HepG2 (cell line): ENCODE measurements around the gene ALDH1L2. TPM values are rescaled to one million over a fixed set of nuclear protein-coding genes. Genes with fewer than 3 reads are reported as not detected.

Experiments used
- ESRRA ChIP-seq: sonication (generic); formaldehyde crosslinking; IDR thresholded peaks from 2 replicates; pipeline ENCODE4 v1.5.1; 2020; ENCODE audit warnings: mild to moderate bottlenecking, low read depth, missing genetic modification reagents
- ETV5 ChIP-seq: IDR thresholded peaks from 2 replicates; pipeline ENCODE4 v1.6.1; 2018; ENCODE audit warnings: missing biosample characterization, missing genetic modification reagents, inconsistent platforms, borderline replicate concordance
- FOXO1 ChIP-seq: sonication (generic); formaldehyde crosslinking; IDR thresholded peaks from 2 replicates; pipeline ENCODE4 v1.4.0; 2020; ENCODE audit warnings: missing genetic modification reagents
- MIXL1 ChIP-seq: IDR thresholded peaks from 2 replicates; pipeline ENCODE4 v1.6.1; 2016
- SIN3A ChIP-seq: IDR thresholded peaks from 2 replicates; pipeline ENCODE4 v1.6.1; 2011; ENCODE audit warnings: low read depth, mild to moderate bottlenecking, control low read depth, low read length, borderline replicate concordance
- ZBTB7B ChIP-seq: sonication (generic); formaldehyde crosslinking; IDR thresholded peaks from 2 replicates; pipeline ENCODE4 v1.4.0; 2020; ENCODE audit warnings: missing genetic modification reagents
- ZNF124 ChIP-seq: sonication (generic); formaldehyde crosslinking; IDR thresholded peaks from 2 replicates; pipeline ENCODE4 v1.4.0; 2020; ENCODE audit warnings: missing genetic modification reagents
- ZNF549 ChIP-seq: sonication (generic); formaldehyde crosslinking; IDR thresholded peaks from 2 replicates; pipeline ENCODE4 v1.5.0; 2020; ENCODE audit warnings: missing genetic modification reagents
- ZNF7 ChIP-seq: IDR thresholded peaks from 2 replicates; pipeline ENCODE4 v1.6.1; 2016; ENCODE audit warnings: missing biosample characterization, missing genetic modification reagents
- ZNF777 ChIP-seq: sonication (generic); formaldehyde crosslinking; IDR thresholded peaks from 2 replicates; pipeline ENCODE4 v1.4.0; 2020; ENCODE audit warnings: missing genetic modification reagents
- polyA plus RNA-seq, 8 experiments: library from polyadenylated mRNA; depleted of rRNA in 3 of 8; stranded (reverse) in 7 of 8; unstranded in 1 of 8; fragments of >200 nt; fragmentation: Illumina TruSeq in 4 of 8; extraction: Trizol in 4 of 8; gene quantifications; 2 replicates each; pipeline versions ENCODE4 v1.2.1 to v1.2.3, GENCODE V29; 2011 to 2016; ENCODE audit warnings: low read depth in 4 of 8, missing spikeins in 1 of 8, mixed read lengths in 1 of 8; ENCODE audit not compliant: insufficient read depth in 1 of 8
- total RNA-seq, 5 experiments: library from RNA; depleted of rRNA; stranded (reverse); fragments of >200 nt; fragmentation: Illumina TruSeq; extraction: Trizol; gene quantifications; 2 replicates each; pipeline ENCODE4 v1.2.3, GENCODE V29; 2016; ENCODE audit warnings: low read depth in 1 of 5
- TF ChIP-seq, protein P1 (sequence below): sonication (generic); formaldehyde crosslinking; IDR thresholded peaks from 2 replicates; pipeline ENCODE4 v1.5.0; 2020; ENCODE audit warnings: mild to moderate bottlenecking, missing genetic modification reagents, borderline replicate concordance
- TF ChIP-seq, protein P2 (sequence below): sonication (generic); formaldehyde crosslinking; conservative IDR thresholded peaks from 2 replicates; pipeline ENCODE4 v1.5.0; 2020; ENCODE audit warnings: missing genetic modification reagents
- TF ChIP-seq, protein P3 (sequence below): sonication (generic); formaldehyde crosslinking; IDR thresholded peaks from 2 replicates; pipeline ENCODE4 v1.5.1; 2020; ENCODE audit warnings: missing genetic modification reagents, mild to moderate bottlenecking, borderline replicate concordance
- TF ChIP-seq, protein P4 (sequence below): IDR thresholded peaks from 2 replicates; pipeline ENCODE4 v1.6.1; 2016; ENCODE audit warnings: missing genetic modification reagents, missing compliant biosample characterization
- TF ChIP-seq, protein P5 (sequence below): sonication (generic); formaldehyde crosslinking; IDR thresholded peaks from 2 replicates; pipeline ENCODE4 v1.8.0; 2022; ENCODE audit warnings: mild to moderate bottlenecking, missing genetic modification reagents
- TF ChIP-seq, protein P6 (sequence below): sonication (generic); formaldehyde crosslinking; IDR thresholded peaks from 2 replicates; pipeline ENCODE4 v1.8.0; 2022; ENCODE audit warnings: mild to moderate bottlenecking, missing genetic modification reagents; ENCODE audit not compliant: insufficient replicate concordance
- TF ChIP-seq, protein P7 (sequence below): sonication (generic); formaldehyde crosslinking; IDR thresholded peaks from 2 replicates; pipeline ENCODE4 v1.4.0; 2020; ENCODE audit warnings: low read depth, mild to moderate bottlenecking, missing genetic modification reagents

Gene ALDH1L2
- total and polyA plus RNA-seq, 2 of the 13 experiments (the other 11 are each of a cell fraction or from before 2014, with no cell fraction given) = 0.40 to 4.6 TPM

DNA sequence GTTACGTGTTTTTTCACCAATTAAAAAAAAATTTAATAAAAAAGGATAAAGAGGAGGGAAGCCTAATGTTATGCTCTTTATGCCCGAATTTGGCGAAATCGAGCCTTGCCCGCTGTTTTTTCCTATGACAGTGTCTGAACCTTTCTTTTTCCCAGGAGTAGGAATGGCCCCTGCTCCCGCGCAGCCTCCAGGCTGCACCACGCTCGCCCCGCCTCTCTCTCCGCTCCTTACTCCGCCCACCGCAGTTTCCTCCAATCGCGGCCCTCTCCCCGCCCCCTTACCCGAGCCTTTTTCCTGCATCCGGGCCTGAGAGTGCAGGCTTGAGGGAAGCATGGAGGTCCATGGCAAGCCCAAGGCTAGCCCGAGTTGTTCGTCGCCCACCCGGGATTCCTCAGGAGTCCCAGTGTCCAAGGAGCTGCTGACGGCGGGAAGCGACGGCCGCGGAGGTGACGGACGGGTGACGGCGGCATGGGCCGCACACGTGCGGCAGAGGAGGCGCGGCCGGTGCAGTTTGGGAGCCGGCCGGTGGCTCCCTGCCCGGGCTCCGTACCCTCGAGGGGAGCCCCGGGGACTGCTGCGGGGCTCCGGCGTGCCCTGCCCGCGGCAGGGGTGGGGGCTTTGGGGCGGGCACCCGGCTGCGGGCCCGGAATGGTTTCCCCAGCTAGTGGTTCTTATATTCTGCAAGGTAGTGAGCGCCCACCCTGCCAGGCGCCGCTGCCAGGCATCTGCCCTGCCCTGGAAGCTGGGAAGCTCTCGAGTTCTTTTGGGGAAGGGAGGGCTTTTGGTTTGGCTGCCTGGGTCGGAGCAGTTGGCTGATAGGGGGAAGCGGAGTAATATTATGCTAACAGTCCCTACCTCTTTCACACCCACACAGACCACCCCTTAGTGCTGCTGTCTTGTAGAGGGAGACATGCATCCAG is 98.0 kb downstream of the ALDH1L2 start, which contains the start of gene NOPCHAP1 (continued):
- TF ChIP-seq, protein P1, sequence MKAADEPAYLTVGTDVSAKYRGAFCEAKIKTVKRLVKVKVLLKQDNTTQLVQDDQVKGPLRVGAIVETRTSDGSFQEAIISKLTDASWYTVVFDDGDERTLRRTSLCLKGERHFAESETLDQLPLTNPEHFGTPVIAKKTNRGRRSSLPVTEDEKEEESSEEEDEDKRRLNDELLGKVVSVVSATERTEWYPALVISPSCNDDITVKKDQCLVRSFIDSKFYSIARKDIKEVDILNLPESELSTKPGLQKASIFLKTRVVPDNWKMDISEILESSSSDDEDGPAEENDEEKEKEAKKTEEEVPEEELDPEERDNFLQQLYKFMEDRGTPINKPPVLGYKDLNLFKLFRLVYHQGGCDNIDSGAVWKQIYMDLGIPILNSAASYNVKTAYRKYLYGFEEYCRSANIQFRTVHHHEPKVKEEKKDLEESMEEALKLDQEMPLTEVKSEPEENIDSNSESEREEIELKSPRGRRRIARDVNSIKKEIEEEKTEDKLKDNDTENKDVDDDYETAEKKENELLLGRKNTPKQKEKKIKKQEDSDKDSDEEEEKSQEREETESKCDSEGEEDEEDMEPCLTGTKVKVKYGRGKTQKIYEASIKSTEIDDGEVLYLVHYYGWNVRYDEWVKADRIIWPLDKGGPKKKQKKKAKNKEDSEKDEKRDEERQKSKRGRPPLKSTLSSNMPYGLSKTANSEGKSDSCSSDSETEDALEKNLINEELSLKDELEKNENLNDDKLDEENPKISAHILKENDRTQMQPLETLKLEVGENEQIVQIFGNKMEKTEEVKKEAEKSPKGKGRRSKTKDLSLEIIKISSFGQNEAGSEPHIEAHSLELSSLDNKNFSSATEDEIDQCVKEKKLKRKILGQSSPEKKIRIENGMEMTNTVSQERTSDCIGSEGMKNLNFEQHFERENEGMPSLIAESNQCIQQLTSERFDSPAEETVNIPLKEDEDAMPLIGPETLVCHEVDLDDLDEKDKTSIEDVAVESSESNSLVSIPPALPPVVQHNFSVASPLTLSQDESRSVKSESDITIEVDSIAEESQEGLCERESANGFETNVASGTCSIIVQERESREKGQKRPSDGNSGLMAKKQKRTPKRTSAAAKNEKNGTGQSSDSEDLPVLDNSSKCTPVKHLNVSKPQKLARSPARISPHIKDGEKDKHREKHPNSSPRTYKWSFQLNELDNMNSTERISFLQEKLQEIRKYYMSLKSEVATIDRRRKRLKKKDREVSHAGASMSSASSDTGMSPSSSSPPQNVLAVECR (CRISPR knock-in tag) = peak; percentile 89
- TF ChIP-seq, protein P2, sequence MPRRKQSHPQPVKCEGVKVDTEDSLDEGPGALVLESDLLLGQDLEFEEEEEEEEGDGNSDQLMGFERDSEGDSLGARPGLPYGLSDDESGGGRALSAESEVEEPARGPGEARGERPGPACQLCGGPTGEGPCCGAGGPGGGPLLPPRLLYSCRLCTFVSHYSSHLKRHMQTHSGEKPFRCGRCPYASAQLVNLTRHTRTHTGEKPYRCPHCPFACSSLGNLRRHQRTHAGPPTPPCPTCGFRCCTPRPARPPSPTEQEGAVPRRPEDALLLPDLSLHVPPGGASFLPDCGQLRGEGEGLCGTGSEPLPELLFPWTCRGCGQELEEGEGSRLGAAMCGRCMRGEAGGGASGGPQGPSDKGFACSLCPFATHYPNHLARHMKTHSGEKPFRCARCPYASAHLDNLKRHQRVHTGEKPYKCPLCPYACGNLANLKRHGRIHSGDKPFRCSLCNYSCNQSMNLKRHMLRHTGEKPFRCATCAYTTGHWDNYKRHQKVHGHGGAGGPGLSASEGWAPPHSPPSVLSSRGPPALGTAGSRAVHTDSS (CRISPR knock-in tag) = no peak
- TF ChIP-seq, protein P3, sequence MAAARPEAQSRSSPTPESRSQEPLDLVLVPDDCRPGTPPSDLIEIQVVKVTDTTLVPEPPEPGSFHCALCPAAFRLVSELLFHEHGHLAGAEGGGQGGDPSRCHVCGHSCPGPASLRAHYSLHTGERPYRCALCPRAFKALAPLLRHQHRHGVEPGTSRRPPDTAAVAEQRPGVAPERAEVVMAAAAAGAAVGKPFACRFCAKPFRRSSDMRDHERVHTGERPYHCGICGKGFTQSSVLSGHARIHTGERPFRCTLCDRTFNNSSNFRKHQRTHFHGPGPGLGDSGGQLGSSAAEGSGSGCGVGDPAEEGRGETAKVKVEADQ (CRISPR knock-in tag) = no peak
- TF ChIP-seq ZBTB7B (CRISPR knock-in tag) = peak; percentile 49; the same call in 1 of the 2 replicates
- no peak for TF ChIP-seq MIXL1 (CRISPR knock-in tag)
- TF ChIP-seq, protein P4, sequence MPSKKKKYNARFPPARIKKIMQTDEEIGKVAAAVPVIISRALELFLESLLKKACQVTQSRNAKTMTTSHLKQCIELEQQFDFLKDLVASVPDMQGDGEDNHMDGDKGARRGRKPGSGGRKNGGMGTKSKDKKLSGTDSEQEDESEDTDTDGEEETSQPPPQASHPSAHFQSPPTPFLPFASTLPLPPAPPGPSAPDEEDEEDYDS (CRISPR knock-in tag) = peak; percentile 97
- 0 out of 2 replicates have a peak, but pooled peaks have one; percentile 14 for TF ChIP-seq FOXO1 (CRISPR knock-in tag)
- TF ChIP-seq ZNF777 = peak; percentile 91
- 0 out of 2 replicates have a peak, but pooled peaks have one; percentile 47 for TF ChIP-seq ZNF549 (CRISPR knock-in tag)
- peak; percentile 21; the same call in 1 of the 2 replicates for TF ChIP-seq ETV5 (CRISPR knock-in tag)
- TF ChIP-seq, protein P5, sequence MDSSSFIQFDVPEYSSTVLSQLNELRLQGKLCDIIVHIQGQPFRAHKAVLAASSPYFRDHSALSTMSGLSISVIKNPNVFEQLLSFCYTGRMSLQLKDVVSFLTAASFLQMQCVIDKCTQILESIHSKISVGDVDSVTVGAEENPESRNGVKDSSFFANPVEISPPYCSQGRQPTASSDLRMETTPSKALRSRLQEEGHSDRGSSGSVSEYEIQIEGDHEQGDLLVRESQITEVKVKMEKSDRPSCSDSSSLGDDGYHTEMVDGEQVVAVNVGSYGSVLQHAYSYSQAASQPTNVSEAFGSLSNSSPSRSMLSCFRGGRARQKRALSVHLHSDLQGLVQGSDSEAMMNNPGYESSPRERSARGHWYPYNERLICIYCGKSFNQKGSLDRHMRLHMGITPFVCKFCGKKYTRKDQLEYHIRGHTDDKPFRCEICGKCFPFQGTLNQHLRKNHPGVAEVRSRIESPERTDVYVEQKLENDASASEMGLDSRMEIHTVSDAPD (CRISPR knock-in tag) = no peak
- TF ChIP-seq, protein P6, sequence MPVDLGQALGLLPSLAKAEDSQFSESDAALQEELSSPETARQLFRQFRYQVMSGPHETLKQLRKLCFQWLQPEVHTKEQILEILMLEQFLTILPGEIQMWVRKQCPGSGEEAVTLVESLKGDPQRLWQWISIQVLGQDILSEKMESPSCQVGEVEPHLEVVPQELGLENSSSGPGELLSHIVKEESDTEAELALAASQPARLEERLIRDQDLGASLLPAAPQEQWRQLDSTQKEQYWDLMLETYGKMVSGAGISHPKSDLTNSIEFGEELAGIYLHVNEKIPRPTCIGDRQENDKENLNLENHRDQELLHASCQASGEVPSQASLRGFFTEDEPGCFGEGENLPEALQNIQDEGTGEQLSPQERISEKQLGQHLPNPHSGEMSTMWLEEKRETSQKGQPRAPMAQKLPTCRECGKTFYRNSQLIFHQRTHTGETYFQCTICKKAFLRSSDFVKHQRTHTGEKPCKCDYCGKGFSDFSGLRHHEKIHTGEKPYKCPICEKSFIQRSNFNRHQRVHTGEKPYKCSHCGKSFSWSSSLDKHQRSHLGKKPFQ (CRISPR knock-in tag) = no peak
- TF ChIP-seq ZNF7 = no peak
- no peak for TF ChIP-seq ESRRA (CRISPR knock-in tag)
- 0 out of 2 replicates have a peak, but pooled peaks have one; percentile 33 for TF ChIP-seq ZNF124 (CRISPR knock-in tag)
- TF ChIP-seq, protein P7, sequence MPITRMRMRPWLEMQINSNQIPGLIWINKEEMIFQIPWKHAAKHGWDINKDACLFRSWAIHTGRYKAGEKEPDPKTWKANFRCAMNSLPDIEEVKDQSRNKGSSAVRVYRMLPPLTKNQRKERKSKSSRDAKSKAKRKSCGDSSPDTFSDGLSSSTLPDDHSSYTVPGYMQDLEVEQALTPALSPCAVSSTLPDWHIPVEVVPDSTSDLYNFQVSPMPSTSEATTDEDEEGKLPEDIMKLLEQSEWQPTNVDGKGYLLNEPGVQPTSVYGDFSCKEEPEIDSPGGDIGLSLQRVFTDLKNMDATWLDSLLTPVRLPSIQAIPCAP (CRISPR knock-in tag) = no peak
- peak; percentile 76; the same call in 1 of the 2 replicates for TF ChIP-seq SIN3A
